NT2/D1 (cell line): ENCODE measurements around the gene PALLD.

Experiments
- DNase-seq: peaks from one replicate; pipeline ENCODE4 v3.0.0-alpha.2; 2011; ENCODE audit warnings: low read depth, low spot score
- H3K27me3 ChIP-seq: 2 replicates; pipeline ENCODE4 v1.6.0; 2011; ENCODE audit warnings: mild to moderate bottlenecking; ENCODE audit not compliant: insufficient read length, insufficient read depth
- H3K36me3 ChIP-seq: 2 replicates; pipeline ENCODE4 v1.6.1; 2011; ENCODE audit warnings: mild to moderate bottlenecking, low read length, mixed read lengths; ENCODE audit not compliant: insufficient read depth, insufficient read length
- H3K4me1 ChIP-seq: 2 replicates; pipeline ENCODE4 v1.5.1; 2011; ENCODE audit not compliant: insufficient read depth, insufficient read length
- H3K4me3 ChIP-seq: 2 replicates; pipeline ENCODE4 v1.5.1; 2011; ENCODE audit warnings: low read depth; ENCODE audit not compliant: insufficient read length
- H3K9ac ChIP-seq: 2 replicates; pipeline ENCODE4 v1.6.0; 2011; ENCODE audit warnings: low read depth; ENCODE audit not compliant: insufficient read length
- H3K9me3 ChIP-seq: 2 replicates; pipeline ENCODE4 v1.5.1; 2011; ENCODE audit warnings: mild to moderate bottlenecking, low read length; ENCODE audit not compliant: insufficient read depth
- SUZ12 ChIP-seq: IDR thresholded peaks from 2 replicates; pipeline ENCODE4 v1.6.1; 2011; ENCODE audit not compliant: insufficient read length, insufficient read depth; ENCODE audit errors: extremely low read depth
- YY1 ChIP-seq: IDR thresholded peaks from 2 replicates; pipeline ENCODE4 v1.6.1; 2011; ENCODE audit not compliant: insufficient read length, insufficient read depth
- ZNF274 ChIP-seq: IDR thresholded peaks from 2 replicates; pipeline ENCODE4 v1.6.1; 2011; ENCODE audit warnings: mild to moderate bottlenecking, low read depth, low read length

The PALLD gene

DNA sequence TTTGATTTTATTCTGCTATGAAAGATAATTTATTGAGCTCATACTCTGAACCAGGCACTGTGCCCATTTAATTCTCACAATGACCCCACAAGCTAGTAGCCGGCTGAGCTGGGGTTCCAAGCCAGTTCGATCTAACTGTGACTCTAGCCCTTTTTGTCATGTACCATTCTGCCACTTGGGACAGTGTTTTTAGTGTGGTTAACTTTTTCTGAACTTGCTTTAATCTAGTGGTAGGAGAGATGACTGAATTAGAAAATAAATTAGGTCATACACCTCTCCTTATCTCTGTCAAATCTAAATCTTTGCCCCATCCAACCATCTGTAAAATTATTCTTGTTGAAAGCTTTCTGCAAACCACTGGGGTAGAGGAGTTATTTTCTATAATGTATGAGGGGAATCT, 377.2 kb downstream of the PALLD start:
- H3K36me3 ChIP-seq = peaks cover 41% of the 10 kb centered on the region
- H3K9ac ChIP-seq = no peak overlapping the region
- H3K9me3 ChIP-seq = no peaks in the 10 kb centered on the region
- no peak overlapping the region for H3K4me3 ChIP-seq
- no peaks in the 10 kb centered on the region for H3K27me3 ChIP-seq
- DNase-seq = no peak
- no peaks in the 10 kb centered on the region for H3K4me1 ChIP-seq
- TF ChIP-seq ZNF274 = no peak
- TF ChIP-seq YY1 = no peak
- TF ChIP-seq SUZ12 = no peak

DNA sequence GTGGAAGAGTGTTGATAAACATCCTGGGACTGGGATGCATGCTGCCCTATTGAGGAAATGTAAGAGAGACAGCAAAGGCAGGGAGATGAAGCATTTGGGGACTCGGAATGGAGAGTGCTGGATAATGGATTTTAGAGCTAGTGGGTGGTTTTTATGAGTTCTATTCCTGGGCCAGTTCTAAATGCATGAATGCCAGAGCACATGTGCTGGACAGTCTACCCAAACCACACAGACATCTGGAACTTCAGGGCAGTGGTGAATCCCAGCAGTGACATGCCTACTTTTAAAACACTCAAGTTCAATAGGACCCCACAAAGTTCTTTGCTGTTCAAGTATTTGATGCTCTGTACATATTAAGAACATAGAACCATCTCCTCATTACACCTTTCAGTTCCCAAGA, 379.3 kb downstream of the PALLD start:
- Histone ChIP-seq H3K4me1 (no peaks in the 10 kb centered on the region), H3K4me3 (no peak overlapping the region), H3K27me3 (no peaks in the 10 kb centered on the region), H3K9ac (no peak overlapping the region), H3K9me3 (no peaks in the 10 kb centered on the region), H3K36me3 (peaks cover 53% of the 10 kb centered on the region)
- DNase-seq = no peak
- TF ChIP-seq YY1 (no peak), ZNF274 (no peak), SUZ12 (no peak)

DNA sequence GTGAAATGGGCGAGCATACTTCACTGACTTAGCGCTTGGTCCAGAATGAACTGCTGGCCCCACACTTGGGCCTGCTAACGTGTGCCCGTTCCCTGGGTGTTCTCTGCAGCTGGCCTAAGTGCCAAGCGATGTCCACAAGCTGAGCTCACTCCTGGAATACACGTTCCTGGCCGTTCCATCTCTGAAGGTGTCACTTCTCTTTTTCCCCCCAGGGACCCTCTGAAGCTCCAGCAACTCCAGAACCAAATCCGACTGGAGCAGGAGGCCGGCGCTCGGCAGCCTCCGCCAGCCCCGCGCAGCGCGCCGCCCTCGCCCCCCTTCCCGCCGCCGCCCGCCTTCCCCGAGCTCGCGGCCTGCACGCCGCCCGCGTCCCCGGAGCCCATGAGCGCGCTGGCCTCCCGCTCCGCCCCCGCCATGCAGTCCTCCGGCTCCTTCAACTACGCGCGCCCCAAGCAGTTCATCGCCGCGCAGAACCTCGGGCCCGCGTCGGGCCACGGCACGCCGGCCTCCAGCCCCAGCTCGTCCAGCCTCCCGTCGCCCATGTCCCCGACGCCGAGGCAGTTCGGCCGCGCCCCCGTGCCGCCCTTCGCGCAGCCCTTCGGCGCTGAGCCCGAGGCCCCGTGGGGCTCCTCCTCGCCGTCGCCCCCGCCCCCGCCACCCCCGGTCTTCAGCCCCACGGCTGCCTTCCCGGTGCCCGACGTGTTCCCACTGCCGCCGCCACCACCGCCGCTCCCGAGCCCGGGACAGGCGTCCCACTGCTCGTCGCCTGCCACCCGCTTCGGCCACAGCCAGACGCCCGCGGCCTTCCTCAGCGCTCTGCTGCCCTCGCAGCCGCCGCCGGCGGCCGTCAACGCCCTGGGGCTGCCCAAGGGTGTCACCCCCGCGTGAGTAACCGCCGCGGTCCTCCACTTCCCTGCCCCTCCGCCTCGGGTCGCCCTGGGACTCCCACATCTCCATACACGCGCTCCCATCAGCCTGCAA, 380.9 kb downstream of the PALLD start:
- H3K9ac ChIP-seq = no peak overlapping the region
- no peaks in the 10 kb centered on the region for H3K27me3 ChIP-seq
- H3K4me3 ChIP-seq = no peak overlapping the region
- peaks cover 59% of the 10 kb centered on the region for H3K36me3 ChIP-seq
- TF ChIP-seq ZNF274 = no peak
- no peak for TF ChIP-seq YY1
- no peak for TF ChIP-seq SUZ12
- no peak for DNase-seq
- no peaks in the 10 kb centered on the region for H3K4me1 ChIP-seq
- H3K9me3 ChIP-seq = no peaks in the 10 kb centered on the region

DNA sequence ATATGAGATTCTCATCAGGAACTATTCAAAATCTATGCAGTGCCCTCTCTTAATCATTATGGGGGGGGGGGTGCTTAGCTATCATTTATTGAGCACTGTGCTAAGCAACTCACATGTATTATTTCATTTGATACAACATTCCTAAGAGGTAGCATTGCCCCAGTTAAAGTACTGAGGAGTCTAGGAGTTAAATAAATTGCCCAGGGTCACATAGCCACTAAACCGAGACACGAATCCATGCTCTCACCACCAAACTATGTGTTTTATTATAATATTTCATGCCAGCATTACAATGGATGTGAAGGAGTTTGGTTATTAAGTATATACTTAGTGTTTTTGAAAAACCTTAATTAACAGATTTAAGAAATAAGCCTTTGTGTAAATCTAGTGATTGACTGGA, 381.8 kb downstream of the PALLD start:
- H3K4me3 ChIP-seq = no peak overlapping the region
- no peak overlapping the region for H3K9ac ChIP-seq
- no peaks in the 10 kb centered on the region for H3K27me3 ChIP-seq
- no peaks in the 10 kb centered on the region for H3K4me1 ChIP-seq
- DNase-seq = no peak
- H3K36me3 ChIP-seq = peaks cover 59% of the 10 kb centered on the region
- H3K9me3 ChIP-seq = no peaks in the 10 kb centered on the region
- TF ChIP-seq YY1 = no peak
- no peak for TF ChIP-seq SUZ12
- TF ChIP-seq ZNF274 = no peak

DNA sequence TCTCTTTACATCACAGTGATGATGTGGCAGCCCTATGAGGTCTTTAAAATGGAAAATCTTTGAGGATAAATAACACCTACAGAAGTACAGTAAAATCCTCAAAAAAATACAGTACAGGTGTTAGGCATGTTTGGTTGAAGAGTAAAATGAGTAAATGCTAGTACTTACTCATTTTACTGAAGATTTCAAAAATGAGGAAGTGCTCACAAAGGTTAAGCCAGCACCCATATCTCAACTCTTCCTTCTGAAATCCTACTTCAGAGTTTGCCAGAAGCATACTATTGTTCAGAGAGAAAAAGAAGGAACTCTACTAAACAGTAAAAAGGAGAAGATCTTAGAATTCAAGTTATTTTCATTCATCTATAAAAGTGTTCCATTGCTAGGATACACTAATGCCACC, 382.3 kb downstream of the PALLD start:
- Histone ChIP-seq H3K27me3 (no peaks in the 10 kb centered on the region), H3K4me3 (no peak overlapping the region), H3K9me3 (no peaks in the 10 kb centered on the region), H3K9ac (no peak overlapping the region), H3K36me3 (peaks cover 57% of the 10 kb centered on the region), H3K4me1 (no peaks in the 10 kb centered on the region)
- TF ChIP-seq ZNF274 = no peak
- no peak for TF ChIP-seq YY1
- no peak for TF ChIP-seq SUZ12
- no peak for DNase-seq

DNA sequence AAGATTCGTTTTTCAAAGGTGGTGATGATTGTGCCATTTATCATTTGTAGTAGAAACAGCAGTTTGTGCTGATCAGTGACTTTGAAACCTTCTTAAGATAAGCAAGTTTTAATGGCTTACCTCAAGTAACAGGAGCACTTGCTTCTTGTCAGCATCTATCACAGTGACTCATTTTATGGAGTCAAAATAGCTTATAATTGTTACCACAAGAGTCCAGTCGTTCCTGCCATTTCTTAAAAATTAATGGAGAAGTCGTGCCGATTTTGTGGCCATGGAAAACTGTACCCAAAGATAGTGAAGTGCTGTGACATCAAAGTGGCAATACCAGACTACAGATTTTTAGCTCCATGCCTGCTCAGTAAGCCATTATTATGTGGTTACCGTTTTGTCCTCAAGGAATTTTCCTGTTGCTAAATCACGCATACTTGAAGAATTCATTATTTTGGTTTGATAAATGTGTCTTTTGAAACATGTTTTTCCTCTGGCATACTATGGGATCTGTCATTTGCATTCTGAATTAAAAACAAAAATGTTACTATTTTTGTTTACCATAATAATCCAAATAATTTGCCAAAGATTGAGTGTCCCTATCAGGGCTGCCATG, 383.3 kb downstream of the PALLD start:
- Histone ChIP-seq H3K27me3 (no peaks in the 10 kb centered on the region), H3K4me1 (peaks cover 3% of the 10 kb centered on the region), H3K9me3 (no peaks in the 10 kb centered on the region), H3K9ac (no peak overlapping the region), H3K36me3 (peaks cover 57% of the 10 kb centered on the region), H3K4me3 (no peak overlapping the region)
- TF ChIP-seq SUZ12 (no peak), YY1 (no peak), ZNF274 (no peak)
- no peak for DNase-seq

DNA sequence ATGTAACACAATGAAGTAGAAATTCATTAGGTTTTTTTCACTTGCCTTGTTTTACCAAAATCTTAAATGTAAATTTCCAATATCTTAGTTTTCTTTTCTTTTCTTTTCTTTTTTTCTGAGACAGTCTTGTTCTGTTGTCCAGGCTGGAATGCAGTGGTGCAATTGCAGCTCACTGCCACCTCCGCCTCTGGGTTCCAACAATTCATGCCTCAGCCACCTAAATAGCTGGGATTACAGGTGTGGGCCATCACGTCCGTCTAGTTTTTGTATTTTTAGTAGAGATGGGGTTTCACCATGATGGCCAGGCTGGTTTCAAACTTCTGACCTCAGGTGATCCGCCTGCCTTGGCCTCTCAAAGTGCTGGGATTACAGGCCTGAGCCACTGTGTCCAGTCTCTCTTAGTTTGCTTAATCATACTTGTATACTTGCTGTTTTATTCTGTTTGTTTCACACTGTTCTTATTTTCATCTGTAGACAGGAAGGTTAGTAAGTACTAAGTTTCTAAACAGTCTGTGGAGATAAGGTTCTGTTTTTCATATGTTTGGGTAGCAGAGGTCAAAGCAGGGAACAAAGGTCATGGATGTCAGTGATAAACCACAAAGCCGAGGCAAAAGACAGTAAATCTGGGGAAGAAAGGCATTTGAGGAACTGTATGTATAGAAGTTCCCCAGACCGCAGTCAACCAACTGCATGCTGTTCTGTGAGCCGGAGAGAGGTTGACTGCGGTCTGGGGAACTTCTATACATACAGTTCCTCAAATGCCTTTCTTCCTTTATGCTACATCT, 384.2 kb downstream of the PALLD start:
- Histone ChIP-seq H3K9me3 (no peaks in the 10 kb centered on the region), H3K27me3 (no peaks in the 10 kb centered on the region), H3K36me3 (peaks cover 56% of the 10 kb centered on the region), H3K4me1 (peaks cover 3% of the 10 kb centered on the region), H3K4me3 (no peak overlapping the region), H3K9ac (no peak overlapping the region)
- no peak for DNase-seq
- no peak for TF ChIP-seq ZNF274
- no peak for TF ChIP-seq YY1
- no peak for TF ChIP-seq SUZ12
